Lung (tissue), 12 donors: ENCODE data around the gene DZANK1. TPM values are rescaled to one million over a fixed set of nuclear protein-coding genes. Genes with fewer than 3 reads are reported as not detected.

Source experiments
- ATAC-seq: fragments of 200-7000 bp; cut with Tn5 transposase; one replicate; pipeline ENCODE4 v1.9.1; 2020; ENCODE audit warnings: moderate number of reproducible peaks; ENCODE audit not compliant: insufficient read depth, low FRiP score
- DNase-seq, 3 donors: peaks; one replicate each; pipeline ENCODE4 v3.0.0-alpha.2; 2013 to 2017
- H3K27ac ChIP-seq, 2 donors: one replicate each; pipeline ENCODE4 v1.5.1; 2013; ENCODE audit warnings: mild to moderate bottlenecking in 2 of 2, moderate library complexity in 2 of 2, control low read depth in 1 of 2, inconsistent platforms in 1 of 2, low read depth in 1 of 2, low read length in 1 of 2
- H3K27me3 ChIP-seq, 3 donors: one replicate each; pipeline ENCODE4 v1.5.1; 2013; ENCODE audit warnings: low read length in 2 of 3; ENCODE audit not compliant: control insufficient read depth in 3 of 3, insufficient read depth in 3 of 3
- H3K36me3 ChIP-seq, 4 donors: one replicate each; pipeline ENCODE4 v1.5.1; 2013; ENCODE audit warnings: low read length in 4 of 4, mild to moderate bottlenecking in 1 of 4, moderate library complexity in 1 of 4; ENCODE audit not compliant: control insufficient read depth in 4 of 4, insufficient read depth in 4 of 4
- H3K4me1 ChIP-seq, 5 donors: one replicate each; pipeline ENCODE4 v1.5.1; 2013; ENCODE audit warnings: low read length in 5 of 5, mild to moderate bottlenecking in 2 of 5, moderate library complexity in 1 of 5; ENCODE audit not compliant: control insufficient read depth in 5 of 5, insufficient read depth in 5 of 5
- H3K4me3 ChIP-seq: one replicate; pipeline ENCODE4 v1.5.1; 2013; ENCODE audit warnings: mild to moderate bottlenecking, control low read depth, moderate library complexity
- H3K9ac ChIP-seq, 2 donors: one replicate each; pipeline ENCODE4 v1.5.1; 2013; ENCODE audit warnings: low read length in 2 of 2, control low read depth in 1 of 2; ENCODE audit not compliant: insufficient read depth in 1 of 2
- H3K9me3 ChIP-seq, 4 donors: one replicate each; pipeline ENCODE4 v1.5.1; 2013; ENCODE audit warnings: low read length in 3 of 4, mild to moderate bottlenecking in 1 of 4, moderate library complexity in 1 of 4; ENCODE audit not compliant: control insufficient read depth in 4 of 4, insufficient read depth in 3 of 4
- CTCF ChIP-seq: IDR thresholded peaks from 2 replicates; pipeline ENCODE4 v1.5.1; 2012; ENCODE audit warnings: mild to moderate bottlenecking; ENCODE audit errors: control extremely low read depth, extremely low read depth
- WGBS, 2 donors: extraction: QIAGEN DNeasy Blood & Tissue Kit; methylation state at CpG; one replicate each; pipeline ENCODE4 v1.1.7; 2013; 5-methylcytosine and 5-hydroxymethylcytosine counted together
- polyA plus RNA-seq, 2 donors: library from polyadenylated mRNA; stranded (reverse); fragments of 200-250 nt; gene quantifications; one replicate each; pipeline ENCODE4 v1.2.1, GENCODE V29; 2013
- total RNA-seq, 2 donors: library from RNA; depleted of rRNA in 1 of 2; stranded (reverse); fragments of >200 nt in 1 of 2; gene quantifications; one replicate each; pipeline ENCODE4 v1.2.1, GENCODE V29; 2014 to 2021
- donor health status: control.
- donor health status: control.
- donor health status: Bipolar disorder and iron deficiency.
- donor health status: healthy.
- donor health status: DM: yes; HTN: yes; CAD: no.

Gene DZANK1
- total and polyA plus RNA-seq, 4 donors = 1.8 to 7.6 (median 4.7) TPM

GRCh38 chr20:18416486-18416885 is 50.3 kb downstream of the DZANK1 start:
- TF ChIP-seq CTCF = no peak
- Histone ChIP-seq H3K9ac (no peak overlapping the region), H3K9me3 (no peaks in the 10 kb centered on the region), H3K36me3 (no peaks in the 10 kb centered on the region), H3K27ac (no peak overlapping the region), H3K4me3 (no peak overlapping the region), H3K4me1 (peaks cover 0 to 12% (median 6%) of the 10 kb centered on the region in 5 donors), H3K27me3 (no peaks in the 10 kb centered on the region)
- 87 to 92% methylated on average over 5 of the region's 5 CpGs for WGBS, 2 donors
- DNase-seq (peak; percentile 45 to 70 (median 52)), ATAC-seq (no peak)

- DNase-seq (no peak), ATAC-seq (no peak)
- TF ChIP-seq CTCF = no peak
- no peaks in the 10 kb centered on the region for H3K27me3 ChIP-seq
- H3K9me3 ChIP-seq = no peaks in the 10 kb centered on the region
- H3K4me3 ChIP-seq = no peak overlapping the region
- H3K4me1 ChIP-seq = peaks cover 0 to 12% (median 6%) of the 10 kb centered on the region in 5 donors
- no peaks in the 10 kb centered on the region for H3K36me3 ChIP-seq
- no peak overlapping the region for H3K9ac ChIP-seq
- no peak overlapping the region for H3K27ac ChIP-seq
- 73 to 75% methylated on average over 5 of the region's 5 CpGs for WGBS, 2 donors
Measured at GRCh38 chr20:18414140-18414539, 52.7 kb downstream of the DZANK1 start.

- ATAC-seq (no peak), DNase-seq (no peak)
- Histone ChIP-seq H3K27ac (no peak overlapping the region), H3K4me3 (no peak overlapping the region), H3K9ac (no peak overlapping the region), H3K27me3 (no peaks in the 10 kb centered on the region), H3K36me3 (no peaks in the 10 kb centered on the region), H3K4me1 (peaks cover 0 to 10% (median 3%) of the 10 kb centered on the region in 5 donors), H3K9me3 (no peaks in the 10 kb centered on the region)
- no peak for TF ChIP-seq CTCF
- WGBS, 2 donors = 45 to 75% methylated on average over 6 of the region's 6 CpGs
Measured at GRCh38 chr20:18412221-18412901, 54.5 kb downstream of the DZANK1 start.

GRCh38 chr20:18405826-18406225 is 61.0 kb downstream of the DZANK1 start:
- no peaks in the 10 kb centered on the region for H3K4me1 ChIP-seq
- no peak for TF ChIP-seq CTCF
- H3K9ac ChIP-seq = no peak overlapping the region
- 92 to 95% methylated on average over 8 of the region's 8 CpGs for WGBS, 2 donors
- H3K27me3 ChIP-seq = no peaks in the 10 kb centered on the region
- peaks cover 0 to 6% (median 2%) of the 10 kb centered on the region in 4 donors for H3K9me3 ChIP-seq
- H3K36me3 ChIP-seq = peaks cover 0 to 4% (median 1%) of the 10 kb centered on the region in 4 donors
- H3K27ac ChIP-seq = no peak overlapping the region
- no peak for DNase-seq
- H3K4me3 ChIP-seq = no peak overlapping the region
- ATAC-seq = no peak
